ENCODE data around the gene PPP3R2. TPM values are rescaled to one million over a fixed set of nuclear protein-coding genes. Genes with fewer than 3 reads are reported as not detected.

Gene PPP3R2, protein sequence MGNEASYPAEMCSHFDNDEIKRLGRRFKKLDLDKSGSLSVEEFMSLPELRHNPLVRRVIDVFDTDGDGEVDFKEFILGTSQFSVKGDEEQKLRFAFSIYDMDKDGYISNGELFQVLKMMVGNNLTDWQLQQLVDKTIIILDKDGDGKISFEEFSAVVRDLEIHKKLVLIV
- total RNA-seq (2021) = not detected in 2 replicates
- long read RNA-seq = 0 reads

DNA sequence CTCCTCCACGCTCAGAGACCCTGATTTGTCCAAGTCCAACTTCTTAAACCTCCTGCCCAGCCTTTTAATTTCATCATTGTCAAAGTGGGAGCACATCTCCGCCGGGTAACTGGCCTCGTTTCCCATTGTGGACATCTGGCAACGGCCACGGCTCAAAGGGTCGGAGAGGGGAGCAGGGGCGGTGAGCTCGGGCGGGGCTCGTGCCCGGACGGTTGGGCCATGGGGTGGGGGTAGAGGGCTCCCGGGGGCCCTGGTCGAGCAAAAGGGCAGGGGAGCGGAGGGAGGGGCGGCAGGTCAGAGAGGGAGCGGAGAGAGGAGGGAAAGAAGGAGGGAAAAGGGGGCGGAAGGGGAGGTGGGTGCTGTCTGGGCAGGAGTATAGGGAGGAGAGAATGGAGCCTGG lies at the start of gene PPP3R2:
Gene PPP3R2 (minus strand): TSS at position 174 of the 400 bp plus-strand sequence. CDS start 48 bp downstream, at position 126.
- Mint-ChIP-seq H3K9me3 (no peaks in the 10 kb centered on the region), H3K4me3 (no peak within 1 kb of the TSS), H3K27me3 (ENCODE audit: low read depth) (peaks cover 4% of the 10 kb centered on the region; the same call in 1 of the 2 replicates), H3K4me1 (peaks cover 3 to 7% of the 10 kb centered on the region in 2 experiments; a peak in 3 of 4 replicates), H3K27ac (no peak within 1 kb of the TSS), H3K36me3 (ENCODE audit: insufficient read depth in 1 of 3, low read depth in 3 of 3) (no peaks in the 10 kb centered on the region)
- no peak within 1 kb of the TSS for H3K18ac ChIP-seq (ENCODE audit: insufficient read length, low read depth, low read length)
- no peaks in the 10 kb centered on the region for H3K23me2 ChIP-seq (ENCODE audit: insufficient read length, low read depth, low read length, poor library complexity, severe bottlenecking)
- no peak within 1 kb of the TSS for H4K8ac ChIP-seq (replicated peaks; ENCODE audit: insufficient read length, low read depth, low read length)
- no peak within 1 kb of the TSS for H4K5ac ChIP-seq (ENCODE audit: insufficient read length, low read depth, low read length)
- no peaks in the 10 kb centered on the region for H3K9me3 ChIP-seq (ENCODE audit: control insufficient read depth, low read depth, low read length)
- no peak for DNase-seq
- H3T11ph ChIP-seq (ENCODE audit: low read length) = no peak within 1 kb of the TSS
- H4K20me1 ChIP-seq (ENCODE audit: control insufficient read depth, insufficient read depth, insufficient read length) = no peaks in the 10 kb centered on the region
- H2BK20ac ChIP-seq (ENCODE audit: low read depth, low read length, poor library complexity, severe bottlenecking) = no peak within 1 kb of the TSS
- no peak within 1 kb of the TSS for H3K14ac ChIP-seq (ENCODE audit: insufficient read depth, low read length)
- no peaks in the 10 kb centered on the region for H3K79me2 ChIP-seq (ENCODE audit: insufficient read depth, low read length)
- H3K4me1 ChIP-seq (ENCODE audit: insufficient read depth, low read length) = no peaks in the 10 kb centered on the region
- H3K23ac ChIP-seq (ENCODE audit: insufficient read length, low read depth, low read length) = no peak within 1 kb of the TSS
- no peak within 1 kb of the TSS for H2BK120ac ChIP-seq (ENCODE audit: low read depth, low read length, poor library complexity, severe bottlenecking)
- H3K79me1 ChIP-seq (ENCODE audit: insufficient read depth, low read depth, low read length, poor library complexity, severe bottlenecking) = no peaks in the 10 kb centered on the region
- H2BK15ac ChIP-seq (ENCODE audit: low read depth, low read length) = no peak within 1 kb of the TSS
- H2BK12ac ChIP-seq (ENCODE audit: insufficient read length, low read depth, low read length) = no peak within 1 kb of the TSS
- no peak within 1 kb of the TSS for H2BK5ac ChIP-seq (ENCODE audit: insufficient read length, low read length)
- WGBS (ENCODE audit: extremely low coverage, insufficient read length, low lambda C conversion rate) = no CpG with 5 or more reads among the region's 19 CpGs
- H4K91ac ChIP-seq (ENCODE audit: insufficient read length, low read depth, low read length) = no peak within 1 kb of the TSS
- no peak within 1 kb of the TSS for H2AK5ac ChIP-seq (ENCODE audit: insufficient read length, low read length)
- no peak within 1 kb of the TSS for H3K56ac ChIP-seq (ENCODE audit: insufficient read length, low read depth, low read length)
- no peak within 1 kb of the TSS for H2AFZ ChIP-seq (ENCODE audit: low read length)
- H3K4me2 ChIP-seq (ENCODE audit: insufficient read depth, insufficient read length, low read length) = no peak within 1 kb of the TSS
- H3K27ac ChIP-seq (ENCODE audit: insufficient read length, low read depth, low read length) = no peak within 1 kb of the TSS
- no peaks in the 10 kb centered on the region for H3K27me3 ChIP-seq (ENCODE audit: insufficient read depth, low read length)
- H3K4ac ChIP-seq (ENCODE audit: low read depth, low read length) = no peak within 1 kb of the TSS
- no peak for TF ChIP-seq CTCF (conservative IDR thresholded peaks at IDR 0.05)
- no peak within 1 kb of the TSS for H3K9ac ChIP-seq (ENCODE audit: extremely low read depth, insufficient read length, low read length)

All from H9 (cell line).